Activated gamma-delta T cell (primary cell): ENCODE results near the gene MYO1A.
"Not testable (repeated sequence)": the region's sequence is repeated elsewhere in the genome, so short reads cannot be mapped to it uniquely, and the experiment has no call there.

Experiments used
- DNase-seq: peaks from one replicate; lab custom pipeline; 2025; lab: John Stamatoyannopoulos, UW

Gene MYO1A

DNA sequence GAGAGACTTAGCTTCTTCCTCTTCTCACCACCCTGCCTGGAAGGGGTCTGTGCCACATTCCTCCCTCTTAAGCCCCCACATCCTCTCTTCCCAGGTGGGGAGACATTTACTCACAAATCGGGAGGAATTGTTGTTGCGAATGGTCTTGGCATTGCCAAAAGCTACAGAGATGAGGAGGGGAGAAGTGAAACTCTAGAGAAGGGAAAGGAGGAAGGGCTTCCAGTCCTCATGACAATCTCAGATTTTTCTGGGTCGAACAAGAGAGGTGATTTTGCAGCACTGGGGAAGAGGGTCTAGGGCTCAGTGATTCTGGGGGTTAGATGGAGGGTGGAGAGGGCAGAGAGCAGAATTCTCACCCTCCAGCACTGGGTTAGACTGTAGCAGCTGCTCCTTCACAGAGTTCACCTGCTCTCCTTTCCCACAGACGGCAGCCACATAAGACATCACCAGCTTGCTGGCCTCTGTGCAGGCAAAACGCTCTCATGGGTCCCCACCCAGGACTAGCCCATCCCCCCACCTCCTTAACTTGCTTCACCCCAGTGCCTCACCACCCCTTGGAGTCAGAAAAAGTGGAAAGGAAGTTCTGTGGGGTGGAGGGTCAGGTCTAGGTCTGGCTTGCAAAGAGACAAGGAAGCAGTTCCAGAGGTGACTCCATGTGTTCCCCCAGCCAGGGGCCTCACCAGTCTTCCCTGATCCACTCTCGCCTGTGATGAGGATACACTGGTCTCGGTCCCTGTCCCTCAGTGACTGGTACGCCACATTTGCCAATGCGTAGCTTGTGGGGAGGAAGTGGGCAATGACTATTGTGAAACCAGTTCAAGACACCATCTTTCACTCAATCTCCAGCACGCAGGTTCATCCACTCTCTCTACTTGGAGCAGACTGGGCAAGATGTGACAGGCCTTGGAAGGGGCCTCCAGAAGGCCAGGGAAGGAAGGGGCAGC lies 2.7 kb downstream of the MYO1A start:
- no peak for DNase-seq

GRCh38 chr12:57046086-57046791 lies 3.7 kb downstream of the MYO1A start:
- DNase-seq: no peak

- no peak for DNase-seq
These were observed 5.0 kb downstream of the MYO1A start for GRCh38 chr12:57044889-57045288.

- DNase-seq: no peak
These were observed 5.5 kb downstream of the MYO1A start for GRCh38 chr12:57044468-57044867.

DNA sequence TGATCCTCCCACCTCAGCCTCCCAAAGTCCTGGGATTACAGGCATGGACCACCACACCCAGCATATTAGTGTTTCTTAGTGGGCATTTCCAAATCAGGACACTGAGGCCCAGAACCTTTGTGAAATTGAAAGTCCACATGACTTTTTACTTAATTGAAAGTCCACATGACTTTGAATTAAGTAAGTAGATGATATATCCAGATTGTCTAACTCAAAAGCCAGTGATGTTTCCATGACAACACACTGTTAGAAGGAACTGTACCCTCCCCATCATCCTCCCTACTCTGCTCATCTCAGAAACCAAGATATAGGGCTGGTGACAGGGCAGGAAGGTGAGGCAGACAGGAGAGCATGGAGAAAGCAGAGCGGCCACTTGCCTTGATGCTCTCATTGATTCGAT lies 7.2 kb downstream of the MYO1A start:
- DNase-seq: no peak

GRCh38 chr12:57040750-57041149 lies 9.2 kb downstream of the MYO1A start:
- DNase-seq: no peak

- no peak for DNase-seq
These were observed 9.7 kb downstream of the MYO1A start for GRCh38 chr12:57040211-57040610.

DNA sequence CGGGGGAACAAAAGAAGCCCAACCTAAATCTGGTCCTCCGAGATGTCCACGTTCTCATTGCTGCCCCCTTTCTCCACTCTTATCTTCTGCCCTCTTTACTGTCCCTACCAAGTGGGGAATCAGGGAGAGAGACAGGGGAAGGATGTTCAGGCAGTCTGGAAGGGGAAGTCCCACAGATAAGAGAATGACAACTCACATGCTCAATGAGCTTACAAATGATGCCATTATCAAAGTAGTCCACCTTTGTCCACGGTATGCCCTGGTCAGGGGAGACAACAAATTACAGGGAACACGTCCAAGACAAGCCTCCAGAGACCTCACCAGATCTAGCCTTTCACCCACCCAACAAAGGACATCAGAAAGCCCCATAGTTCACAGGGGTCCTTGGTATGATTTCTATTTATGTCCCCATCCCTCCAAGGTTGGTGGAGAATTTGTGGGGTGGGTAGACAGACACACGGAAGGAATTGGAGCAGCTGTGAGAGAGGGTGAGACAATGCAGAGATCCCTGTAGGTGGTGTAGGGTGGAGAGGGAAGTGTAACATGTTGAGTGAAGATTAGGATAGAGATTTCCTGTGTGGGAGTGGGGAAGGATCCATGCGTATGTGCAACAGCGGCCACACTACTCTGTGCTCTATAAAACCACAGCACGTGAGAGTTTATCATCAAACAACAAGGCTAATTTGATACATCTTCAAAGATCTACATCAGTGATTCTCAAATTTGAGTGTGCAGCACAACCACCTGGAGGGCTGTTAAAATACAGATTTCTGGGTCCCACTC lies 10.7 kb downstream of the MYO1A start:
- no peak for DNase-seq

- no peak for DNase-seq
These were observed 12.7 kb downstream of the MYO1A start for GRCh38 chr12:57037264-57037663.

DNA sequence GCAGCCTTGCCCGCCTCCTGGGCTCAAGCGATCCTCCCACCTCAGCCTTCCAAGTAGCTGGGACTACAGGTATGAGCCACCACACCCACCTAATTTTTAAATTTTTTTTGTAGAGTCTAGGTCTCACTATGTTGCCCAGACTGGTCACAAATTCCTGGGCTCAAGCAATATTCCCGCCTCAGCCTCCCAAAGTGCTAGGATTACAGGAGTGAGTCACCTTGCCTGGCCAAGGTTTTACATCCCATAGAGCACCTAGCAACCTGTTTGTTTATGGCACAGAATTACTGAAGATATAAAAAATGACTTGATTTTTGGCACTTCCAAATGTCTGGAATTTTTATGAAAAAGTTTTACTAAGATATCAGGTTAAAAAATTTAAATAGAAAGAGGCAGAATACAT lies 16.5 kb downstream of the MYO1A start:
- no peak for DNase-seq

GRCh38 chr12:57031789-57032188 lies 18.1 kb downstream of the MYO1A start:
- DNase-seq: no peak

- no peak for DNase-seq
These were observed 18.7 kb downstream of the MYO1A start for GRCh38 chr12:57031138-57031725.

DNA sequence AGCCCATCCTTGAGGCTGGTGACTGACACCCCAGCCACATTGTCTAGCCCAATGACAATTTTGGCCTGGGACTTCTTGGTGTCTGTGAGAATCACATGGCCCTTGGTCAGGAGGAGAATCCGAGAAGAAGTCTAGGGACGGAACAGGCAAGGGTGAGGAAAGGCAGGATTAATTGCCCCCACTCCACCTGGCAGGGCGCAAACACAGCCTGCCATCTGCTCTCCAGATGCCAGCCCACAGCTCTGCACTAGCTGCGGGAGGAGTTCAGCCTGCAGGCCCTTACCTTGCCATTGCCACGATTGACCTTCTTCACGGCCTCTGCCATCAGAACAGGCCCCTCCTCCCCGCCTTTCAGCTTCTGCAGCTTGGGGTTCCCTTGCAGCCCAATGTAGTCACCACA lies 20.5 kb downstream of the MYO1A start:
- DNase-seq: no peak

- DNase-seq: no peak
These were observed 22.1 kb downstream of the MYO1A start for GRCh38 chr12:57027805-57028153.

DNA sequence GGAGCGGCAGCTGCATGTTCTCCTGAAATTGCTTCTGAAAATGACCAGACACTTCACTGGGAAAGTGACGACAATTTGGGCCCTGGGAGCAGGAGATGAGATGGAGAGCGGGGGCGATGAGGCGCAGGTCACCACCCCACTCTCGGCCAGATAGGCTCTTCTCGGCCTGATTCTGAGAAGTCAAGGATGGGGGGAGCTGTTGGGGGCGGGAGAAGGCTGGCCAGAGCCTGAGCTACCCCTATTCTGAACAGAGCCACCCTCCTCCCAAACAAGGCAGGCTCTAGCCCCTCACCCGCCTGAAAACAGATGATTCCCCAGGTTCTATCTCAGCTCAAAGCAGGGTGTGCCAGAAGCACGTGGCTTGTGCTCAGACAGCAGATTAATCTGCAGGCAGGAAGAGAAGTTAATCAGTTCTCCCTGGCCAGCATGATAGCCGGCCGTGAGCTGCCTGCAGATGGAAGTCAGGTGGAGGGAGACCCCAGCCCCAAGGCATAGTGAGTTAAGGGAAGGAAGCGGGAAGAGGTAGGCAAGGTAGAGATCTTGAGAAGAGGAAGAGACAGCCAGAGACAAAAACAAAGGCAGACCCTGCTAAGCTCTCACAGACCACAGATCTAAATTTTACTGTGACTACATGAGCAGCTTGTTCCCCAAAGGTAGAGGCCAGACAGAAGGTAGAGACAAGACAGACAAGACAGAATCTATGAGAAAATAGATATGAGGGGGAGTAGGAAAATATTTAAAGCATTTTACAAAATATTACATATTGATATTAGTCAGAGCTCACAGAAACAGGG lies 22.7 kb downstream of the MYO1A start:
- DNase-seq: no peak

- DNase-seq: no peak
These were observed 24.7 kb downstream of the MYO1A start for GRCh38 chr12:57025196-57025595.

DNA sequence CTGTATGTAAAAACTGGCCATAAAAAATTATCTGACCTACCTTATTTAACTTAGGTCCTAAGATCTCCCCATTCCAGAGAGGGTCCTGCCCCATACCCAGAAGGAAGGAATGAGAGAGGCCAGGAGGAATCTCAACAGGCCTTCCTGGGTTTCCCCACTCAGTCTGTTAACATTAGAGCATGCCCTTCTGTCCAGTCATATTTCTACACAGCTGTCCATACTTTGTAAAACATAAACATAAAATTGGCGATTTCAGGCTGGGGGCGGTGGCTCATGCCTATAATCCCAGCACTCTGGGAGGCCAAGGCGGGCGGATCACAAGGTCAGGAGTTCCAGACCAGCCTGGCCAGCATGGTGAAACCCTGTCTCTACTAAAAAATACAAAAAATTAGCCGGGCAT lies 27.6 kb downstream of the MYO1A start:
- not testable (repeated sequence) for DNase-seq

DNA sequence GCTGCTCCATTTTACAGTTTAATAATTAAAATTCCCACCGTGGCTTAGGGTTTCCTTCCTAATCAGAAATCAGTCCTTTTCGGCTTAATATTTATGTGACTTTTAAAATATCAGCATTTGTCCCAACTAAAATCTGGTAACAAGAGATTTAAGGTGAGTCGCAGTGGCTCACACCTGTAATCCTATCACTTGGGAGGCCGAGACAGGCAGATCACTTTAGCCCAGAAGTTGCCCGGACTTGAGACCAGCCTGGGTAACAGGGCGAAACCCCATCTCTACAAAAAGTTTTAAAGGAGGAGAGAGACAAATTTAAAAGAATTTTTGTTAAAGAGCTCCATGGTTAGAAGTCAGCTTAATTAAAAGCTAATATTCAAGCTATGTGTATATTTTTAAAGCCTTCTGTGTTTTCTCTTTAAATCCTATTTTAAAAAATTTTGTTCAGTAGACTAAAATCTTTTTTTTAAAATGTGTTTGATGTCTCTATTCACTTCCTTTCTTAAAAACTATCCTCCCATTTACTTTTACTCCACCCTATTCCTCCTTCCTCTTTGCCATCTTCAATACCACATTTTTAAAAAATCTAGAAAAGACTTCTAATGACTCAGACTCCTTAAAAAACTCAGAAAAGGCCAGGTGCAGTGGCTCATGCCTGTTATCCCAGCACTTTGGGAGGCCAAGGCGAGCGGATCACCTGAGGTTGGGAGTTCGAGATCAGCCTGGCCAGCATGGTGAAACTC lies 29.8 kb downstream of the MYO1A start:
- DNase-seq: no peak

- no peak for DNase-seq
These were observed 31.0 kb downstream of the MYO1A start for GRCh38 chr12:57018906-57019305.

GRCh38 chr12:57018353-57018752 lies 31.6 kb downstream of the MYO1A start:
- DNase-seq: not testable (repeated sequence)

DNA sequence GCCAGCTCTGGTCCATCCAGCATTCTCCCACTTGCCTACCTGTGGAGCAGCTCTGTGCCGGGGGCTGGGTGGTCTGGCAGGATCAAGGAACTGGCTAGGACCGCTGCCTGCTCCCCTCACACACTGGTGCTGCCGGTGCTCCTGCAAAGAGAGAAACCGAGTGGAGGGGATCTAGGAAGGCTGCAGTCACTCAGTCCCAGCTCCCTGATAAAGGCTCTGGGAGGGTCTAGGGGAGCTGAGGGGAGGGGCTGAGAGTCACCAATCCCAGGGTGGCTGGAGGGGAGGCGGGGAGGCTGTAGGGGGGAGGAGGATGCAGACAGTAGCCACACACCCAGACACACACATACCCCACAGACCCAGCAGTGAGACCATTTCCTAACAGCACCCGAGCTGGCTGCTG lies 33.6 kb downstream of the MYO1A start, which contains the start of gene TAC3:
TAC3 (minus strand) TSS at position 182 of the 400 bp plus-strand sequence. CDS start 732 bp downstream, outside the sequence.
- no peak for DNase-seq
